Measurements from ENCODE around the gene ATXN7L3. TPM values are rescaled to one million over a fixed set of nuclear protein-coding genes. Genes with fewer than 3 reads are reported as not detected.

ATXN7L3 gene
- total and polyA plus RNA-seq, 10 of the 15 experiments (the other 5 are each of a cell fraction or from before 2014, with no cell fraction given), result 0.71 to 78.7 (median 32.7) TPM

GRCh38 chr17:44218344-44219107 is 18.8 kb upstream of the ATXN7L3 start:
- POLR2A ChIA-PET, result interaction anchor here (0.6 to 3.0 kb wide), 11 partner anchors 9 to 378 kb away, joined by 3 to 30 read pairs (median 5); partner anchors contain the start of genes GRN and TMUB2
- peaks cover 71% of the 10 kb centered on the region for H3K79me2 ChIP-seq (ENCODE audit: control insufficient read depth, insufficient read depth, low read length)
- RAD21 ChIA-PET (ENCODE audit: unreplicated experiment), result interaction anchor here (0.7 to 2.4 kb wide), 7 partner anchors 9 to 129 kb away, joined by 4 to 14 read pairs (median 7); partner anchors contain the start of gene GRN
- peaks cover 20% of the 10 kb centered on the region for H3K4me1 ChIP-seq (ENCODE audit: control insufficient read depth, insufficient read depth, low read length)
- ATAC-seq, result peak; percentile 45
- H3K4me3 ChIP-seq, result peak overlapping the region; percentile 82
- CTCF ChIA-PET, result interaction anchor here (0.6 to 3.9 kb wide), 8 partner anchors 9 to 719 kb away, joined by 3 to 43 read pairs (median 14); partner anchors contain the start of genes ATXN7L3 and GRN
- H4K20me1 ChIP-seq (ENCODE audit: control insufficient read depth, insufficient read depth), result no peaks in the 10 kb centered on the region
- FAIRE-seq, result no peak
- peak overlapping the region; percentile 97 for H3K4me2 ChIP-seq (ENCODE audit: control insufficient read depth, insufficient read depth)
- in situ Hi-C loops (cut with MboI) (loop anchor here (25.0 kb wide), 1 partner anchor 294 kb away; the partner anchor contains the start of gene GPATCH8), intact Hi-C loops (cut with micrococcal nuclease; ENCODE audit: unreplicated experiment) (loop anchor here (2.0 to 10.0 kb wide), 2 partner anchors 130 to 286 kb away; partner anchors contain the start of gene GPATCH8)
- no TSS peak for BruUV-seq (replicated peaks)
- DNase-seq (ENCODE audit: low read depth, low spot score), result no peak
- H3K9me3 ChIP-seq (replicated peaks; ENCODE audit: control insufficient read depth, insufficient read depth, low read length), result no peaks in the 10 kb centered on the region
- peak overlapping the region; percentile 21 for H2AFZ ChIP-seq (ENCODE audit: control insufficient read depth, low read depth, low read length)
- SMC1A ChIA-PET (ENCODE audit: uncharacterized antibody, unreplicated experiment), result interaction anchor here (1.0 to 2.2 kb wide), 2 partner anchors 9 to 17 kb away, joined by 5 to 13 read pairs; no protein-coding TSS in a partner anchor
- H3K27me3 ChIP-seq (replicated peaks in 1 of 2; ENCODE audit: control insufficient read depth in 2 of 2, insufficient read depth in 2 of 2, low read length in 1 of 2), result no peaks in the 10 kb centered on the region
- peaks cover 24 to 25% of the 10 kb centered on the region in 2 experiments for H3K36me3 ChIP-seq (ENCODE audit: control insufficient read depth in 2 of 2, insufficient read depth in 2 of 2, low read length in 1 of 2)
- peak overlapping the region; percentile 91 for H3K27ac ChIP-seq (ENCODE audit: control insufficient read depth, insufficient read depth)
- peak overlapping the region; percentile 77 for H3K9ac ChIP-seq (ENCODE audit: control insufficient read depth, insufficient read depth, low read length)
- WGBS (ENCODE audit: insufficient coverage, insufficient replicate concordance, low lambda C conversion rate, missing lambda C conversion rate), result 2% methylated on average over 16 of the region's 89 CpGs
- 0 out of 2 replicates have a peak, but pooled peaks have one; percentile 19 for TF ChIP-seq PML (IDR thresholded peaks at IDR 0.05; ENCODE audit: low read length)
- peak in 1 of 2 experiments; percentile 86; a peak in 1 of 3 replicates for TF ChIP-seq EGR1 (IDR thresholded peaks at IDR 0.05; ENCODE audit: borderline replicate concordance in 1 of 2, low read depth in 2 of 2, low read length in 2 of 2)
- TF ChIP-seq YY1 (IDR thresholded peaks at IDR 0.05; ENCODE audit: low read depth, low read length), result no peak
- no peak for TF ChIP-seq NFYB (IDR thresholded peaks at IDR 0.05; ENCODE audit: insufficient read depth, low read depth, low read length)
- TF ChIP-seq NFXL1 (IDR thresholded peaks at IDR 0.05; ENCODE audit: borderline replicate concordance), result no peak
- TF ChIP-seq BHLHE40 (IDR thresholded peaks at IDR 0.05; ENCODE audit: borderline replicate concordance in 1 of 2, low read depth in 2 of 2, low read length in 1 of 2), result peak; percentile 37 to 59; a peak in 2 of 4 replicates
- peak; percentile 28 for TF ChIP-seq MYC (IDR thresholded peaks at IDR 0.05; ENCODE audit: insufficient read depth, insufficient read length, insufficient replicate concordance, low read length, severe bottlenecking)
- TF ChIP-seq RAD21 (IDR thresholded peaks at IDR 0.05; ENCODE audit: insufficient read depth, low read depth, low read length), result peak; percentile 25; the same call in 1 of the 2 replicates
- no peak; the same call in 1 of the 2 replicates for TF ChIP-seq POLR2A (IDR thresholded peaks at IDR 0.05; ENCODE audit: low read depth, low read length)
- no peak; the same call in 1 of the 2 replicates for TF ChIP-seq CBX5 (IDR thresholded peaks at IDR 0.05; ENCODE audit: low read depth)
- 0 out of 4 replicates have a peak, but pooled peaks of 1 of the 2 experiments have one; percentile 6 for TF ChIP-seq SRF (IDR thresholded peaks at IDR 0.05; ENCODE audit: low read depth in 2 of 2, low read length in 2 of 2)
- TF ChIP-seq CREB1 (IDR thresholded peaks at IDR 0.05; ENCODE audit: low read depth), result peak; percentile 41; the same call in 1 of the 2 replicates
- 0 out of 2 replicates have a peak, but pooled peaks have one; percentile 31 for TF ChIP-seq HCFC1 (IDR thresholded peaks at IDR 0.05; ENCODE audit: low read length)
- no peak for TF ChIP-seq ZNF622 (IDR thresholded peaks at IDR 0.05)
- TF ChIP-seq KLF5 (IDR thresholded peaks at IDR 0.05; ENCODE audit: partially characterized antibody), result no peak
- TF ChIP-seq, protein P1, sequence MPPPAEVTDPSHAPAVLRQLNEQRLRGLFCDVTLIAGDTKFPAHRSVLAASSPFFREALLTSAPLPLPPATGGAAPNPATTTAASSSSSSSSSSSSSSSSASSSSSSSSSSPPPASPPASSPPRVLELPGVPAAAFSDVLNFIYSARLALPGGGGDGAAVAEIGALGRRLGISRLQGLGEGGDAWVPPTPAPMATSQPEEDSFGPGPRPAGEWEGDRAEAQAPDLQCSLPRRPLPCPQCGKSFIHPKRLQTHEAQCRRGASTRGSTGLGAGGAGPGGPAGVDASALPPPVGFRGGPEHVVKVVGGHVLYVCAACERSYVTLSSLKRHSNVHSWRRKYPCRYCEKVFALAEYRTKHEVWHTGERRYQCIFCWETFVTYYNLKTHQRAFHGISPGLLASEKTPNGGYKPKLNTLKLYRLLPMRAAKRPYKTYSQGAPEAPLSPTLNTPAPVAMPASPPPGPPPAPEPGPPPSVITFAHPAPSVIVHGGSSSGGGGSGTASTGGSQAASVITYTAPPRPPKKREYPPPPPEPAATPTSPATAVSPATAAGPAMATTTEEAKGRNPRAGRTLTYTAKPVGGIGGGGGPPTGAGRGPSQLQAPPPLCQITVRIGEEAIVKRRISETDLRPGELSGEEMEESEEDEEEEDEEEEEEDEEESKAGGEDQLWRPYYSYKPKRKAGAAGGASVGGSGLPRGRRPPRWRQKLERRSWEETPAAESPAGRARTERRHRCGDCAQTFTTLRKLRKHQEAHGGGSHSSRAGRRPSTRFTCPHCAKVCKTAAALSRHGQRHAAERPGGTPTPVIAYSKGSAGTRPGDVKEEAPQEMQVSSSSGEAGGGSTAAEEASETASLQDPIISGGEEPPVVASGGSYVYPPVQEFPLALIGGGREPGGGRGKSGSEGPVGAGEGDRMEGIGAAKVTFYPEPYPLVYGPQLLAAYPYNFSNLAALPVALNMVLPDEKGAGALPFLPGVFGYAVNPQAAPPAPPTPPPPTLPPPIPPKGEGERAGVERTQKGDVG (CRISPR knock-in tag; IDR thresholded peaks at IDR 0.05), result no peak
- no peak for TF ChIP-seq RELA (IDR thresholded peaks at IDR 0.05; ENCODE audit: borderline replicate concordance, partially characterized antibody)
- peak; percentile 23; the same call in 1 of the 2 replicates for TF ChIP-seq SMARCA5 (IDR thresholded peaks at IDR 0.05)
- TF ChIP-seq NR2C1 (IDR thresholded peaks at IDR 0.05), result no peak
- TF ChIP-seq ZNF384 (IDR thresholded peaks at IDR 0.05; ENCODE audit: borderline replicate concordance, low read depth, low read length), result peak; percentile 98
